Measurements from ENCODE around the gene OXSM.

- TF ChIP-seq, protein P1, sequence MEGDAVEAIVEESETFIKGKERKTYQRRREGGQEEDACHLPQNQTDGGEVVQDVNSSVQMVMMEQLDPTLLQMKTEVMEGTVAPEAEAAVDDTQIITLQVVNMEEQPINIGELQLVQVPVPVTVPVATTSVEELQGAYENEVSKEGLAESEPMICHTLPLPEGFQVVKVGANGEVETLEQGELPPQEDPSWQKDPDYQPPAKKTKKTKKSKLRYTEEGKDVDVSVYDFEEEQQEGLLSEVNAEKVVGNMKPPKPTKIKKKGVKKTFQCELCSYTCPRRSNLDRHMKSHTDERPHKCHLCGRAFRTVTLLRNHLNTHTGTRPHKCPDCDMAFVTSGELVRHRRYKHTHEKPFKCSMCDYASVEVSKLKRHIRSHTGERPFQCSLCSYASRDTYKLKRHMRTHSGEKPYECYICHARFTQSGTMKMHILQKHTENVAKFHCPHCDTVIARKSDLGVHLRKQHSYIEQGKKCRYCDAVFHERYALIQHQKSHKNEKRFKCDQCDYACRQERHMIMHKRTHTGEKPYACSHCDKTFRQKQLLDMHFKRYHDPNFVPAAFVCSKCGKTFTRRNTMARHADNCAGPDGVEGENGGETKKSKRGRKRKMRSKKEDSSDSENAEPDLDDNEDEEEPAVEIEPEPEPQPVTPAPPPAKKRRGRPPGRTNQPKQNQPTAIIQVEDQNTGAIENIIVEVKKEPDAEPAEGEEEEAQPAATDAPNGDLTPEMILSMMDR (conservative IDR thresholded peaks at IDR 0.05; ENCODE audit: low read depth, low read length), result no peak
- TF ChIP-seq EZH2 (IDR thresholded peaks at IDR 0.05; ENCODE audit: low read length, unreplicated experiment) (no peak), EZH2phosphoT487 (IDR thresholded peaks at IDR 0.05; ENCODE audit: borderline replicate concordance, low read length) (no peak)
Observed at GRCh38 chr3:25781758-25782594, 7.9 kb upstream of the OXSM start.

All from PC-3 (cell line).